Epithelial cell of alveolus of lung (primary cell): ENCODE results near the gene FAM120AOS. TPM values are rescaled to one million over a fixed set of nuclear protein-coding genes. Genes with fewer than 3 reads are reported as not detected.

Experiments used
- total RNA-seq: library from RNA; depleted of rRNA; stranded (reverse); fragments of >200 nt; gene quantifications from 2 replicates; pipeline ENCODE4 v1.2.1, GENCODE V29; 2015

The FAM120AOS gene
- total RNA-seq = 31.9 and 32.5 TPM in 2 replicates

GRCh38 chr9:93453047-93453914 is at the start of gene FAM120AOS:
Gene FAM120AOS, minus strand, starts transcription at chr9:93453581. Its CDS starts 872 bp downstream, at chr9:93452709.

GRCh38 chr9:93450945-93451815 is 2.2 kb downstream of the FAM120AOS start, which contains the start of gene FAM120A:
Gene FAM120A, plus strand, starts transcription at chr9:93451685. Its CDS starts 231 bp downstream, at chr9:93451916.

Other genes starting within 250 kb of the FAM120AOS start
- gene FAM120A, start 1.9 kb downstream of the FAM120AOS start, total RNA-seq = 62.8 and 68.5 TPM in 2 replicates
- gene PHF2, start 123.0 kb upstream of the FAM120AOS start, total RNA-seq = 12.0 and 25.4 TPM in 2 replicates